ENCODE results near the gene PNMA6E. TPM values are rescaled to one million over a fixed set of nuclear protein-coding genes. Genes with fewer than 3 reads are reported as not detected.

The PNMA6E gene
- total and polyA plus RNA-seq, 9 of the 15 experiments (the other 6 are each of a cell fraction or from before 2014, with no cell fraction given): 0.03 TPM; not detected in 8

- in situ Hi-C loops (cut with MboI) (no loop called here), intact Hi-C loops (cut with micrococcal nuclease) (no loop called here)
- no peaks in the 10 kb centered on the region for H3K36me3 ChIP-seq (ENCODE audit: control insufficient read depth, insufficient read depth, low read length)
- no peak overlapping the region for H3K4me2 ChIP-seq (ENCODE audit: insufficient read depth, low read length)
- FAIRE-seq (no peak), ATAC-seq (no peak), DNase-seq (ENCODE audit: extremely low read depth in 1 of 4, low spot score in 3 of 4) (no peak)
- 71% methylated on average over 7 of the region's 30 CpGs for WGBS (ENCODE audit: insufficient coverage, low coverage, missing lambda C conversion rate)
- no peaks in the 10 kb centered on the region for H3K9me3 ChIP-seq (replicated peaks; ENCODE audit: control insufficient read depth, insufficient read depth, low read depth, low read length)
- peaks cover 9% of the 10 kb centered on the region for H3K79me2 ChIP-seq (ENCODE audit: control insufficient read depth, insufficient read depth, low read length)
- H3K9ac ChIP-seq (ENCODE audit: insufficient read depth in 1 of 2, low read depth in 2 of 2, low read length in 2 of 2): peak overlapping the region in 1 of 2 experiments; percentile 58; a peak in 1 of 4 replicates
- no peak overlapping the region for H3K4me3 ChIP-seq
- H2AFZ ChIP-seq (ENCODE audit: low read depth, low read length): no peak overlapping the region
- peaks cover 15 to 61% of the 10 kb centered on the region in 2 experiments; a peak in 4 of 5 replicates for H3K4me1 ChIP-seq (replicated peaks in 1 of 2; ENCODE audit: control insufficient read depth in 2 of 2, insufficient read depth in 2 of 2, low read length in 2 of 2)
- no peaks in the 10 kb centered on the region for H4K20me1 ChIP-seq (replicated peaks; ENCODE audit: control insufficient read depth, insufficient read depth, low read length)
- ChIA-PET CTCF (ENCODE audit: low intra/inter-chr PET ratio) (no interaction called here), POLR2A (interaction anchor here (0.6 kb wide), 1 partner anchor 378 kb away, joined by 3 read pairs; no protein-coding TSS in a partner anchor)
- no peaks in the 10 kb centered on the region for H3K9me1 ChIP-seq (ENCODE audit: control insufficient read depth, insufficient read depth, low read length)
- no TSS peak for BruUV-seq (replicated peaks)
- TF ChIP-seq MBD1 (CRISPR knock-in tag; IDR thresholded peaks at IDR 0.05) (no peak), SP2 (IDR thresholded peaks at IDR 0.05; ENCODE audit: extremely low read depth, low read depth, low read length, poor library complexity, severe bottlenecking) (no peak), PTBP1 (IDR thresholded peaks at IDR 0.05; ENCODE audit: low read depth, low read length) (no peak), SMAD3 (CRISPR knock-in tag; conservative IDR thresholded peaks at IDR 0.05) (no peak), ATF7 (IDR thresholded peaks at IDR 0.05) (no peak), EZH2 (IDR thresholded peaks at IDR 0.05; ENCODE audit: borderline replicate concordance, low read depth, low read length) (no peak), FOXK2 (conservative IDR thresholded peaks at IDR 0.05 in 1 of 2, IDR thresholded peaks at IDR 0.05 in 1 of 2; ENCODE audit: low read depth in 2 of 2) (no peak)
- TF ChIP-seq, protein P1, sequence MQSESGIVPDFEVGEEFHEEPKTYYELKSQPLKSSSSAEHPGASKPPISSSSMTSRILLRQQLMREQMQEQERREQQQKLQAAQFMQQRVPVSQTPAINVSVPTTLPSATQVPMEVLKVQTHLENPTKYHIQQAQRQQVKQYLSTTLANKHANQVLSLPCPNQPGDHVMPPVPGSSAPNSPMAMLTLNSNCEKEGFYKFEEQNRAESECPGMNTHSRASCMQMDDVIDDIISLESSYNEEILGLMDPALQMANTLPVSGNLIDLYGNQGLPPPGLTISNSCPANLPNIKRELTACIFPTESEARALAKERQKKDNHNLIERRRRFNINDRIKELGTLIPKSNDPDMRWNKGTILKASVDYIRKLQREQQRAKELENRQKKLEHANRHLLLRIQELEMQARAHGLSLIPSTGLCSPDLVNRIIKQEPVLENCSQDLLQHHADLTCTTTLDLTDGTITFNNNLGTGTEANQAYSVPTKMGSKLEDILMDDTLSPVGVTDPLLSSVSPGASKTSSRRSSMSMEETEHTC (IDR thresholded peaks at IDR 0.05): no peak
- no peak overlapping the region for H3K27ac ChIP-seq (ENCODE audit: extremely low read depth, low read depth, low read length)
- no peaks in the 10 kb centered on the region for H3K27me3 ChIP-seq (ENCODE audit: control insufficient read depth in 2 of 2, insufficient read depth in 2 of 2, low read length in 2 of 2)
Measured at GRCh38 chrX:153409414-153410101, 8.4 kb upstream of the PNMA6E start.

All from K562 (cell line).